HepG2 (cell line): ENCODE results near the gene TLCD3B. TPM values are rescaled to one million over a fixed set of nuclear protein-coding genes. Genes with fewer than 3 reads are reported as not detected.

Source experiments
- ATAC-seq: fragments of 200-7000 bp; cut with Tn5 transposase; 3 replicates; pipeline ENCODE4 v1.9.1; 2020; ENCODE audit warnings: mild to moderate bottlenecking, moderate library complexity
- BruUV-seq: library from RNA; stranded (reverse); fragments of 400-500 nt; replicated peaks from 2 replicates; lab custom pipeline; 2021; lab: Mats Ljungman, UMichigan
- CTCF ChIA-PET: fragments of 300-600 bp; formaldehyde crosslinking; extraction: SDS; loops from one replicate; lab custom pipeline; 2021; ENCODE audit warnings: low total read pairs, inconsistent platforms, low intra/inter-chr PET ratio; lab: Yijun Ruan, JAX
- POLR2A ChIA-PET: fragments of 350-600 bp; sonication (Branson Sonifier 250); formaldehyde crosslinking; loops from one replicate; lab custom pipeline; 2020; ENCODE audit warnings: antibody characterized with exemption, inconsistent platforms; lab: Yijun Ruan, JAX
- DNase-seq: peaks from one replicate; pipeline ENCODE4 v3.0.0-alpha.2; 2015; ENCODE audit warnings: low spot score
- FAIRE-seq: peaks from 3 replicates; lab custom pipeline; 2011; peaks lifted over from hg19 to GRCh38; lab: Jason Lieb, UNC
- H2AFZ ChIP-seq: one replicate; pipeline ENCODE4 v1.6.1; 2011; ENCODE audit warnings: low read length, inconsistent platforms
- H3K27ac ChIP-seq: fragments of 300-600 bp; 3 replicates; pipeline ENCODE4 v1.8.0; 2011; ENCODE audit warnings: mixed run types, mild to moderate bottlenecking, mixed read lengths, low read length, inconsistent platforms; ENCODE audit not compliant: insufficient read depth; ENCODE audit errors: extremely low read length
- H3K27me3 ChIP-seq, 2 experiments: fragments of 200-600 bp in 1 of 2; 2 replicates in 1 of 2; 3 replicates in 1 of 2; pipeline versions ENCODE4 v1.6.0 to v1.8.0; 2011; ENCODE audit warnings: low read length in 2 of 2, mild to moderate bottlenecking in 2 of 2, moderate library complexity in 2 of 2, inconsistent platforms in 1 of 2; ENCODE audit not compliant: insufficient read depth in 2 of 2, control insufficient read depth in 1 of 2
- H3K36me3 ChIP-seq, 2 experiments: fragments of 200-600 bp in 1 of 2; replicated peaks in 1 of 2; 2 replicates in 1 of 2; 3 replicates in 1 of 2; pipeline versions ENCODE4 v1.5.1 to v1.8.0; 2011; ENCODE audit warnings: low read length in 2 of 2, inconsistent platforms in 1 of 2; ENCODE audit not compliant: insufficient read depth in 2 of 2, control insufficient read depth in 1 of 2
- H3K4me1 ChIP-seq: 2 replicates; pipeline ENCODE4 v1.5.1; 2012; ENCODE audit warnings: low read length, inconsistent platforms; ENCODE audit not compliant: insufficient read depth
- H3K4me2 ChIP-seq: 2 replicates; pipeline ENCODE4 v1.6.0; 2011; ENCODE audit warnings: low read depth, low read length, inconsistent platforms
- H3K4me3 ChIP-seq, 3 experiments: fragments of 200-600 bp in 1 of 3; sonication (generic), shearing (Covaris generic) in 1 of 3; replicated peaks in 1 of 3; 2 replicates each; pipeline ENCODE4 v1.5.1; 2011 to 2016; ENCODE audit warnings: low read length in 3 of 3, inconsistent platforms in 2 of 3, low read depth in 2 of 3, mild to moderate bottlenecking in 2 of 3, control low read depth in 1 of 3, mixed read lengths in 1 of 3; ENCODE audit not compliant: insufficient read depth in 1 of 3
- H3K79me2 ChIP-seq: one replicate; pipeline ENCODE4 v1.6.1; 2011; ENCODE audit warnings: low read length, inconsistent platforms; ENCODE audit not compliant: insufficient read depth
- H3K9ac ChIP-seq: 2 replicates; pipeline ENCODE4 v1.6.0; 2011; ENCODE audit warnings: mild to moderate bottlenecking, low read depth, low read length, inconsistent platforms; ENCODE audit not compliant: insufficient read depth
- H3K9me3 ChIP-seq: 2 replicates; pipeline ENCODE4 v1.5.1; 2012; ENCODE audit warnings: mild to moderate bottlenecking, low read length
- H4K20me1 ChIP-seq: 2 replicates; pipeline ENCODE4 v1.6.0; 2011; ENCODE audit warnings: inconsistent platforms, mild to moderate bottlenecking, low read length, moderate library complexity; ENCODE audit not compliant: insufficient read depth
- CSRNP1 ChIP-seq: sonication (generic); formaldehyde crosslinking; IDR thresholded peaks from 2 replicates; pipeline ENCODE4 v1.8.1; 2023; ENCODE audit warnings: mild to moderate bottlenecking, missing genetic modification reagents
- HNRNPUL1 ChIP-seq: fragments of 200-400 bp; formaldehyde crosslinking; IDR thresholded peaks from 2 replicates; pipeline ENCODE4 v1.6.1; 2017; ENCODE audit warnings: low read depth, mild to moderate bottlenecking, low read length, moderate library complexity
- MATR3 ChIP-seq: sonication (generic); formaldehyde crosslinking; IDR thresholded peaks from 2 replicates; pipeline ENCODE4 v1.4.0; 2020; ENCODE audit warnings: missing genetic modification reagents
- XBP1 ChIP-seq: sonication (generic); formaldehyde crosslinking; IDR thresholded peaks from 2 replicates; pipeline ENCODE4 v1.5.0; 2020; ENCODE audit warnings: missing genetic modification reagents
- ZFP91 ChIP-seq: sonication (generic); formaldehyde crosslinking; IDR thresholded peaks from 2 replicates; pipeline ENCODE4 v1.9.0; 2022; ENCODE audit warnings: missing genetic modification reagents, mild to moderate bottlenecking, borderline replicate concordance
- WGBS: methylation state at CpG from one replicate; pipeline ENCODE4 v1.1.6; 2017; ENCODE audit warnings: low lambda C conversion rate; 5-methylcytosine and 5-hydroxymethylcytosine counted together
- in situ Hi-C: cut with HindIII; loops from 2 replicates; pipeline ENCODE4 v1.10.0; 2017; ENCODE audit warnings: low pct_unique_long_range_greater_than_20kb; ENCODE audit not compliant: extremely low pct_ligation_motif_present
- intact Hi-C: fragments of 100-400 bp; cut with micrococcal nuclease; formaldehyde crosslinking; loops from one replicate; pipeline ENCODE4 v1.10.0; 2022; ENCODE audit not compliant: unreplicated experiment
- polyA plus RNA-seq, 8 experiments: library from polyadenylated mRNA; depleted of rRNA in 3 of 8; stranded (reverse) in 7 of 8; unstranded in 1 of 8; fragments of >200 nt; fragmentation: Illumina TruSeq in 4 of 8; extraction: Trizol in 4 of 8; gene quantifications; 2 replicates each; pipeline versions ENCODE4 v1.2.1 to v1.2.3, GENCODE V29; 2011 to 2016; ENCODE audit warnings: low read depth in 4 of 8, missing spikeins in 1 of 8, mixed read lengths in 1 of 8; ENCODE audit not compliant: insufficient read depth in 1 of 8
- total RNA-seq, 5 experiments: library from RNA; depleted of rRNA; stranded (reverse); fragments of >200 nt; fragmentation: Illumina TruSeq; extraction: Trizol; gene quantifications; 2 replicates each; pipeline ENCODE4 v1.2.3, GENCODE V29; 2016; ENCODE audit warnings: low read depth in 1 of 5

Gene TLCD3B
- total and polyA plus RNA-seq, 2 of the 13 experiments (the other 11 are each of a cell fraction or from before 2014, with no cell fraction given): not detected

DNA sequence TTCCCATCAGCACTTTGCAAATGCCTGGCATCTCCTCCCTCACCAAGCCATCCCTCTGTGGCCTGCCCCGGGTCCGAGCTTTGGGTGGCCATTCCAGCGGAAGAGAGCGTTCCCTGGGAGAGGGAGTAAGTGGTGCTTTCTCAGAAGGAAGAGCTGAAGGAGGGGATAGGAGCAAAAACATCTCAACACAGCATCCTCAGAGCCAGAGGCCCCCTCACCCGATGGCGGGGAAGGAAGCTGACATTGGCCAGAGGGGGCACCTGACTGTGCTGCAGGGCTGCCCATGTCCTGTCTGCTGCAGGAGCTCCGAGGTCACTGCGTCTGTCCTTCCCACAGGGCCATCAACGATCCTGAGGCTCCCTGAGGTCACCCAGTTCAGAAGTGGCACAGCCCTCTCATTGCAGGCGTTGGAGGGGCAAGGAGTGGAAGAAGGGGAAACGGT lies 427 bp upstream of the TLCD3B start:
- no peaks in the 10 kb centered on the region for H3K36me3 ChIP-seq
- H3K9me3 ChIP-seq: no peaks in the 10 kb centered on the region
- intact Hi-C loops: loop anchor here (5.0 kb wide), 1 partner anchor 329 kb away; no protein-coding TSS in a partner anchor
- ChIA-PET POLR2A (interaction anchor here (1.0 to 1.7 kb wide), 7 partner anchors 21 to 386 kb away, joined by 3 to 6 read pairs (median 3); partner anchors contain the start of genes ALDOA, DOC2A, INO80E and KCTD13), CTCF (interaction anchor here (1.1 to 2.7 kb wide), 3 partner anchors 21 to 331 kb away, joined by 4 to 11 read pairs (median 5); a partner anchor contains a TSS)
- DNase-seq: no peak
- no peak overlapping the region for H3K27ac ChIP-seq
- 33% methylated on average over 11 of the region's 11 CpGs for WGBS
- peak overlapping the region in 1 of 3 experiments; percentile 18; a peak in 1 of 6 replicates for H3K4me3 ChIP-seq
- BruUV-seq: no TSS peak
- H4K20me1 ChIP-seq: no peaks in the 10 kb centered on the region; the same call in 1 of the 2 replicates
- TF ChIP-seq CSRNP1 (CRISPR knock-in tag): 0 out of 2 replicates have a peak, but pooled peaks have one; percentile 16
- TF ChIP-seq HNRNPUL1: no peak
- TF ChIP-seq XBP1 (CRISPR knock-in tag): no peak
- TF ChIP-seq ZFP91 (CRISPR knock-in tag): peak; percentile 36; the same call in 1 of the 2 replicates
- TF ChIP-seq MATR3 (CRISPR knock-in tag): no peak
- no peak overlapping the region for H2AFZ ChIP-seq
- peak; percentile 6; the same call in 2 of the 3 replicates for ATAC-seq
- H3K79me2 ChIP-seq: no peaks in the 10 kb centered on the region
- H3K9ac ChIP-seq: no peak overlapping the region
- peak overlapping the region; percentile 33; the same call in 1 of the 2 replicates for H3K4me2 ChIP-seq
- peaks cover 16 to 59% of the 10 kb centered on the region in 2 experiments for H3K27me3 ChIP-seq
- H3K4me1 ChIP-seq: peaks cover 23% of the 10 kb centered on the region
- no peak for FAIRE-seq
- in situ Hi-C loops: loop anchor here (10.0 kb wide), 1 partner anchor 337 kb away; no protein-coding TSS in a partner anchor
